ENCODE results near the gene LPAR3. TPM values are rescaled to one million over a fixed set of nuclear protein-coding genes. Genes with fewer than 3 reads are reported as not detected.
"Not testable (repeated sequence)": the region's sequence is repeated elsewhere in the genome, so short reads cannot be mapped to it uniquely, and the experiment has no call there.

LPAR3 gene
- total RNA-seq, 2 experiments from 2014 or later, result 0.74 to 0.94 TPM

- Mint-ChIP-seq H3K4me3 (no peak overlapping the region), H3K4me1 (ENCODE audit: low read depth) (no peaks in the 10 kb centered on the region), H3K27me3 (ENCODE audit: low read depth) (peaks cover under 1% of the 10 kb centered on the region), H3K36me3 (ENCODE audit: low read depth) (no peaks in the 10 kb centered on the region), H3K27ac (no peak overlapping the region), H3K9me3 (ENCODE audit: insufficient read depth) (no peaks in the 10 kb centered on the region)
- no peak for DNase-seq
- CTCF ChIA-PET, result interaction anchor here (0.8 to 4.4 kb wide), 3 partner anchors 10 to 22 kb away, joined by 3 to 18 read pairs (median 4); no protein-coding TSS in a partner anchor
- no peak for ATAC-seq
- POLR2A ChIA-PET, result no interaction called here
These were observed 30.3 kb upstream of the LPAR3 start for GRCh38 chr1:84923317-84923716.

DNA sequence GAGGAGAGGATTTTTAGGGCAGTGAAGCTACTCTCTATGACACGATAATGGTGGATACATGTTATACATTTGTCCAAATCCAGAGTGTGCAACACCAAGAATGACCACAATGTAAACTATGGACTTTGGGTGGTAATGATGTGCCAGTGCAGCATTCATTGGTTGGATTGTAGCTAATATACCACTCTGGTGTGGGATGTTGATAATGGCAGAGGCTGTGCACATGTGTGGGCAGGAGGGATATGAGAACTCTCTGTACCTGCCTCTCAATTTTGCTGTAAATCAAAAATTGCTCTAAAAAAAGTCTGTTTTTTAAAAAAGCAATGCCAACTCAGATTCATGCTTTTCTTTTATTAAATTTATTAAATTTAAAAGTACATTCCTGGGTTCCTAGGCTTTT, 27.2 kb upstream of the LPAR3 start:
- H3K27ac Mint-ChIP-seq, result no peak overlapping the region
- ChIA-PET POLR2A (no interaction called here), CTCF (no interaction called here)
- no peak overlapping the region for H3K4me3 Mint-ChIP-seq
- H3K9me3 Mint-ChIP-seq (ENCODE audit: insufficient read depth), result no peaks in the 10 kb centered on the region
- ATAC-seq (no peak), DNase-seq (no peak)
- H3K4me1 Mint-ChIP-seq (ENCODE audit: low read depth), result no peaks in the 10 kb centered on the region
- H3K27me3 Mint-ChIP-seq (ENCODE audit: low read depth), result peaks cover 7% of the 10 kb centered on the region
- no peaks in the 10 kb centered on the region for H3K36me3 Mint-ChIP-seq (ENCODE audit: low read depth)

DNA sequence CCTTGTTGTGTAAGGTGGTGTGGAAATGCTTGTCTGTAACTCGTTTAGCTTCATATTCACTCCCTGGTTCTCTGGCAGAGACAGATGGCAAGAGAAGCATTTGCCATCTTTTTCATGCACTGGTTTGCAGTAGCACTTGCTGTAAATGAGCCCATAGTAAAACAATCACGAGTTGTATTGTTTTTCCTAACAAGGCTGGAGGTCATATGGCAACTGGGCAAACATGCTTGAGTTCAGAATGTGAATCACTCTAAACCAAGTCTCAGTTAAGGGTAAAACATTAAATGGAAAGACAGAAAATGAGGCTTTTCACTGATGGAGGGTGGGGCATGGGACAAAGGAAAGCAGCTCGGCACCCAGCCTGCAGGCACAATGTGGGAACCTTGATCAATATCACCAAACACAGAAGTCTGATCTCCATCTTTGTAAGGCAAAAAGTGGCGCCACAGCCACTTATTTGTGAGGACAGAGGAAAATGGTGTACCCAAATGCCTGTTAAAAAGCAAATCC, 26.5 kb upstream of the LPAR3 start:
- Mint-ChIP-seq H3K36me3 (ENCODE audit: low read depth) (no peaks in the 10 kb centered on the region), H3K4me3 (no peak overlapping the region), H3K27ac (no peak overlapping the region), H3K9me3 (ENCODE audit: insufficient read depth) (no peaks in the 10 kb centered on the region), H3K4me1 (ENCODE audit: low read depth) (no peaks in the 10 kb centered on the region), H3K27me3 (ENCODE audit: low read depth) (peaks cover 7% of the 10 kb centered on the region)
- CTCF ChIA-PET, result interaction anchor here (1.1 kb wide), 1 partner anchor 137 kb away, joined by 4 read pairs; no protein-coding TSS in a partner anchor
- ATAC-seq, result no peak
- POLR2A ChIA-PET, result no interaction called here
- peak; percentile 7 for DNase-seq

GRCh38 chr1:84918726-84919336, 25.8 kb upstream of the LPAR3 start:
- CTCF ChIA-PET, result interaction anchor here (1.1 kb wide), 1 partner anchor 136 kb away, joined by 4 read pairs; no protein-coding TSS in a partner anchor
- no peak for ATAC-seq
- POLR2A ChIA-PET, result no interaction called here
- no peaks in the 10 kb centered on the region for H3K9me3 Mint-ChIP-seq (ENCODE audit: insufficient read depth)
- no peak for DNase-seq
- no peak overlapping the region for H3K4me3 Mint-ChIP-seq
- H3K27ac Mint-ChIP-seq, result no peak overlapping the region
- H3K36me3 Mint-ChIP-seq (ENCODE audit: low read depth), result no peaks in the 10 kb centered on the region
- peaks cover 7% of the 10 kb centered on the region for H3K27me3 Mint-ChIP-seq (ENCODE audit: low read depth)
- no peaks in the 10 kb centered on the region for H3K4me1 Mint-ChIP-seq (ENCODE audit: low read depth)

DNA sequence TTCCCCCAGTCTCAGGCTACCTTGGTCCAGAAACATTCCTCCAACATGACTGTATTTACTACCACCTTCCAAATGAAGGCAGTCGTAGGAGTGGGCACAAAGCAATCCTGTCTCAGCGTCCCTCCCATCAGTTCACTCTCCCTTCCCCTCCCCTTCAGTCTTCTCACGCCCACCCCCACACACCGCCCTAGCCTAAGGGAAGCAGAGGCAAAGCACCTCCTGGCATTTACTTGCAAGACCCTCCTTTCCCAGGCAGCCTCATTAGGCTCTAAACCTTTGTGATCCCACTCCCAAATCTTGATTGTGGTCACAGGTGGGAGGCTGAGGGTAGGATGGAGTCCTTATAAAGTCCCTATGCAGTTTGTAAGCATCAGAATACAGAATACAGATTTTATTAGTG, 23.9 kb upstream of the LPAR3 start:
- POLR2A ChIA-PET, result no interaction called here
- CTCF ChIA-PET, result no interaction called here
- peaks cover 12% of the 10 kb centered on the region for H3K27me3 Mint-ChIP-seq (ENCODE audit: low read depth)
- no peak overlapping the region for H3K27ac Mint-ChIP-seq
- ATAC-seq, result no peak
- H3K9me3 Mint-ChIP-seq (ENCODE audit: insufficient read depth), result no peaks in the 10 kb centered on the region
- no peaks in the 10 kb centered on the region for H3K36me3 Mint-ChIP-seq (ENCODE audit: low read depth)
- no peak for DNase-seq
- H3K4me3 Mint-ChIP-seq, result no peak overlapping the region
- H3K4me1 Mint-ChIP-seq (ENCODE audit: low read depth), result no peaks in the 10 kb centered on the region

GRCh38 chr1:84913555-84913892, 20.5 kb upstream of the LPAR3 start:
- Mint-ChIP-seq H3K4me1 (ENCODE audit: low read depth) (no peaks in the 10 kb centered on the region), H3K27ac (no peak overlapping the region), H3K27me3 (ENCODE audit: low read depth) (peaks cover 30% of the 10 kb centered on the region), H3K4me3 (no peak overlapping the region), H3K36me3 (ENCODE audit: low read depth) (no peaks in the 10 kb centered on the region), H3K9me3 (ENCODE audit: insufficient read depth) (no peaks in the 10 kb centered on the region)
- ChIA-PET CTCF (interaction anchor here (1.1 kb wide), 1 partner anchor 132 kb away, joined by 3 read pairs; no protein-coding TSS in a partner anchor), POLR2A (no interaction called here)
- DNase-seq, result no peak
- no peak for ATAC-seq

DNA sequence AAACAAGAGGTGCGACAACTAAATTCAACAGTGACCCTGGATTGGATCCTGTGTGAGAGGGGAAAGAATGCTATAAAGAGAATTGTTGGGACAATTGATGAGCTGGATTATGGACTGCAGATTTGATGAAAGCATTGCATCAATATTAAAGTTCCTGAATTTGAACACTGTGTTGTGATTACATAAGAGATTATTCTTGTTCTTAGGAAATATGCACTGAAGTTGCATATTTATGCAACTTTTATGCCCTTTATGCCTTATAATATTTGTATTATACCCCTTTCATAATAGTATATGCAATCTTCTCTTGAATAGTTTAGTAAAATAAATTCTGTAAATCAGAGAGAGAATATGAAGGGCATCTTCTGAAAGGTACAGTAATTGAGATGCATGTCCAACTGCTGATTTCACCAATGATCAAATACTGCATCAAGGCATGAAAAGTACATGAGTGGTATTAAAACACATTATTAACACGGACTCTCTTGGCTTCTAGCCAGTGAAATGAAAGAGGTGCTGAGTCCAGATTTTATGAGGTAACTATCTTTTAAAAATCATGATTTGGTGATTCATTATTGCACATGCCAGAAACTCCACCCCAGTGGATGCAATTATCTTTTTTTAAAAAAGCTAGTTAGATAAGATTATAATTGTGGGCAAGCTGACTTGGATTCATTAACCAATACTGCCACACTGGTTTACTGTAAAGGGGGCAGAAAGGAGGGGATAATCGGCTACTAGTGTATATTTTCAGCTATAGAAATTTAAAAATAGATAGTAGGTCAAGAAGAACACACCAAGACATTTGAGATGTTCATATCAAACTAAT, 19.9 kb upstream of the LPAR3 start:
- Mint-ChIP-seq H3K27me3 (ENCODE audit: low read depth) (peaks cover 30% of the 10 kb centered on the region), H3K27ac (no peak overlapping the region), H3K4me1 (ENCODE audit: low read depth) (no peaks in the 10 kb centered on the region), H3K9me3 (ENCODE audit: insufficient read depth) (no peaks in the 10 kb centered on the region), H3K4me3 (no peak overlapping the region), H3K36me3 (ENCODE audit: low read depth) (no peaks in the 10 kb centered on the region)
- DNase-seq (no peak), ATAC-seq (no peak)
- POLR2A ChIA-PET, result no interaction called here
- CTCF ChIA-PET, result interaction anchor here (1.1 kb wide), 1 partner anchor 131 kb away, joined by 3 read pairs; no protein-coding TSS in a partner anchor

- POLR2A ChIA-PET; ATAC-seq; H3K4me3 Mint-ChIP-seq; H3K9me3 Mint-ChIP-seq (ENCODE audit: insufficient read depth); DNase-seq; CTCF ChIA-PET; H3K36me3 Mint-ChIP-seq (ENCODE audit: low read depth); H3K4me1 Mint-ChIP-seq (ENCODE audit: low read depth); H3K27ac Mint-ChIP-seq: not testable (repeated sequence)
- peaks cover 34% of the 10 kb centered on the region for H3K27me3 Mint-ChIP-seq (ENCODE audit: low read depth)
These were observed 15.9 kb upstream of the LPAR3 start for GRCh38 chr1:84908746-84909464.

- Mint-ChIP-seq H3K4me3 (no peak overlapping the region), H3K36me3 (ENCODE audit: low read depth) (no peaks in the 10 kb centered on the region), H3K4me1 (ENCODE audit: low read depth) (no peaks in the 10 kb centered on the region), H3K27me3 (ENCODE audit: low read depth) (peaks cover 30% of the 10 kb centered on the region), H3K9me3 (ENCODE audit: insufficient read depth) (peaks cover under 1% of the 10 kb centered on the region), H3K27ac (no peak overlapping the region)
- no peak for ATAC-seq
- ChIA-PET POLR2A (no interaction called here), CTCF (no interaction called here)
- no peak for DNase-seq
These were observed 14.3 kb upstream of the LPAR3 start for GRCh38 chr1:84907095-84907827.

DNA sequence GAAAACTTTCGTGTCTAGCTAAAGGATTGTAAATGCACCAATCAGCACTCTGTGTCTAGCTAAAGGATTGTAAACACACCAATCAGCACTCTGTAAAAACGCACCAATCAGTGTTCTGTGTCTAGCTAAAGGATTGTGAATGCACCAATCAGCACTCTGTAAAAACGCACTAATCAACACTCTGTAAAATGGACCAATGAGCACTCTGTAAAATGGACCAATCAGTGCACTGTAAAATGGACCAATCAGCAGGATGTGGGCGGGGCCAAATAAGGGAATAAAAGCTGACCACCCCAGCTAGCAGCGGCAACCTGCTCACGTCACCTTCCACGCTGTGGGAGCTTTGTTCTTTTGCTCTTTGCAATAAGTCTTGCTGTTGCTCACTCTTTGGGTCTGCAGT, 9.7 kb upstream of the LPAR3 start:
- POLR2A ChIA-PET; H3K4me1 Mint-ChIP-seq (ENCODE audit: low read depth); ATAC-seq; H3K36me3 Mint-ChIP-seq (ENCODE audit: low read depth); H3K9me3 Mint-ChIP-seq (ENCODE audit: insufficient read depth); H3K27ac Mint-ChIP-seq; DNase-seq; H3K4me3 Mint-ChIP-seq: not testable (repeated sequence)
- peaks cover 10% of the 10 kb centered on the region for H3K27me3 Mint-ChIP-seq (ENCODE audit: low read depth)
- CTCF ChIA-PET, result interaction anchor here (1.3 kb wide), 1 partner anchor 120 kb away, joined by 3 read pairs; no protein-coding TSS in a partner anchor

DNA sequence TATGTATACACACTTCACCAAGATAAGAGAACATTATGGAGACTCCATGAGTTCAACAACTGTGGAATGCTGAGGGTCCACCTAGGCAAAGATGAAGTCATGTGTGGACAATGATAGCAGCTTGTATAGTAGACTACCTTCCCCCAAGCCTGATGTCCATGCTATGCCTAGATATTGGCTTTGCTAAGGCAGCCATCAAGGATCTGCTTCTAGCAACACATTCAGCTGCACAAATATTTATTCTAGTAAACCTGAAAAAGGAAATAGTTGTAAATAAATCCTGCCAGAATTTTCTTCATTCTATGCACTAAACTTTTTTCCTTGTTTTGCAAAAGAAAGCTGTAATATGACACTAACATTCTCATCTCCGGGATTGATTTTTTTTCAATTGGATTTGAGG, 7.0 kb upstream of the LPAR3 start:
- ChIA-PET POLR2A (no interaction called here), CTCF (no interaction called here)
- peaks cover 4% of the 10 kb centered on the region for H3K9me3 Mint-ChIP-seq (ENCODE audit: insufficient read depth)
- H3K4me1 Mint-ChIP-seq (ENCODE audit: low read depth), result no peaks in the 10 kb centered on the region
- H3K27me3 Mint-ChIP-seq (ENCODE audit: low read depth), result peaks cover 15% of the 10 kb centered on the region
- DNase-seq (no peak), ATAC-seq (no peak)
- no peak overlapping the region for H3K27ac Mint-ChIP-seq
- no peaks in the 10 kb centered on the region for H3K36me3 Mint-ChIP-seq (ENCODE audit: low read depth)
- no peak overlapping the region for H3K4me3 Mint-ChIP-seq

Measured in activated CD8-positive, alpha-beta T cell treated with anti-CD3 and anti-CD28 coated beads, Interleukin-2, amount 10 ng/mL, durations not matched to agents 7 days and 5 days (primary cell).